GM21576 (cell line): ENCODE measurements around the gene RAVER1.
"Not testable (repeated sequence)": the region's sequence is repeated elsewhere in the genome, so short reads cannot be mapped to it uniquely, and the experiment has no call there.

ENCODE experiments used
- ATAC-seq: cut with Tn5 transposase; IDR thresholded peaks from one replicate; pipeline ENCODE4 v1.9.1; 2021; ENCODE audit warnings: mild to moderate bottlenecking, moderate library complexity; ENCODE audit not compliant: unreplicated experiment

RAVER1 gene

GRCh38 chr19:10291554-10292205 is 41.6 kb downstream of the RAVER1 start:
- no peak for ATAC-seq

- no peak for ATAC-seq
Observed at GRCh38 chr19:10290876-10291553, 42.3 kb downstream of the RAVER1 start.

DNA sequence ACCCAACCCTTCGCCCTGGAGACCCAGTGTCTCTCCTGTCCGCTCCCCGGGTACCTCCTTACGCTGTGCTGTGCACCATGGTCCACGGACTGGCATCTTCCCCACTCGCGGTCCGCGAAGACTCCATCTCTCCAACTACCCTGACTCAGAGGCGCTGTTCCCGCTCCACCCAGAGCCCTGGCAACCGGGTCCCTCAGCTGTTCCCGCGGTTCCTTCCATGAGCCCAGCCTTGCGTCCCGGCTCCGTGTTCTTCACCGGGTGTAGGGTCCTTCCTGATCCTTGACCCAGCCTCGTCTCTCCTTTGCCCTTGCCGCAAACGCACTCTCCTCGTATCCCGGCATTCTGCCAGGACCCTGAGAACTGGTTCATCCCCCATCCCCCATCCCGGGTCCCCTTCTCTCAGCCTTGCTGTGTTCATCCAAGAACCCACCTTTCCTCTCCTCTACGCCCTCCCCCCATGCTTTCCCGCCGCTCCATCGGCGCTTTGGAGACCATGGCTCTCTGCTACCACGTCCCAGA is 42.9 kb downstream of the RAVER1 start:
- no peak for ATAC-seq

DNA sequence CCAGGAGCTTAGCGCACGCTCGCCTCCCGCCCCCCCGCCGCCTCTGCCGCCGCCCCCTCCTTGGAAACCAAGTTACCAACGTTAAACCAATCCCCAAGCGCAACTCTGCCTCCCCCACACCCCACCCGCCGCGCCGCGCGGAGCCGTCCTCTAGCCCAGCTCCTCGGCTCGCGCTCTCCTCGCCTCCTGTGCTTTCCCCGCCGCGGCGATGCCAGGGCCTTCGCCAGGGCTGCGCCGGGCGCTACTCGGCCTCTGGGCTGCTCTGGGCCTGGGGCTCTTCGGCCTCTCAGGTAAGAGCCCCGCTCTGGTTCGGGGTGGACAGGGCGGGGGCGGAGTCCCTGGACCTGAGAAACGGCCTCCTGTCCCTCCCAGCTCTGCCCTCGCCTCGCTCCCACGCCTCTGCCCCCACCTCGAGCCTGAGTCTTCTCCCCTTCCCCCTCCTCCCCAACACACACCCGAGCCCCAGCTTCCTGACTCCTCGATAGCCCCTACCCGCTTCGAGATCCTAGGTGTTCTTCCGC is 43.4 kb downstream of the RAVER1 start, which contains the start of gene ICAM5:
TSS of gene ICAM5 (plus strand) at position 117 of the 521 bp plus-strand sequence. CDS start at position 209, 92 bp downstream.
- ATAC-seq = no peak

DNA sequence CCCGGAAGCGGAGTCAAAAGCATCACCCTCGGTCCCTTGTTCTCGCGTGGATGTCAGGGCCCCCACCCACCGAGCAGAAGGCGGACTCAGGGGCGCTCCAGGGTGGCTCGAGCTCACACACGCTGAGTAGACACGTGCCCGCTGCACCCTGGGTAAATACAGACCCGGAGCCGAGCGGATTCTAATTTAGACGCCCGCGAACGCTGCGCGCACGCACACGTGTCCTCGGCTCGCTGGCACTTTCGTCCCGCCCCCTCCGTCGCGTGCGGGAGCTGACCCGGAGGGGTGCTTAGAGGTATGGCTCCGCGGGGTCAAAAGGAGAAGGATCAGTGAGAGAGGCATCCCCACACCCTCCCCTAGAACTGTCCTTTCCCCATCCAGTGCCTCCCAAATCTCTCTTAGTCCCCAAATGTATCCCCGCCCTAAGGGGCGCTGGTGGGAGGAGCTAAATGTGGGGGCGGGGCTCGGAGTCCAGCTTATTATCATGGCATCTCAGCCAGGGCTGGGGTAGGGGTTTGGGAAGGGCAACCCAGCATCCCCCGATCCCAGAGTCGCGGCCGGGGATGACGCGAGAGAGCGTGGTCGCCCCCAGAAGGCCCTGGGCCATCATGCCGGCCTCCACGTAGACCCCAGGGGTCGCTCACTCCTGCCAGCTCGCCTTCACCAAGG is 44.0 kb downstream of the RAVER1 start:
- no peak for ATAC-seq

GRCh38 chr19:10288662-10289166 is 44.6 kb downstream of the RAVER1 start:
- no peak for ATAC-seq

- no peak for ATAC-seq
Observed at GRCh38 chr19:10286803-10287737, 46.3 kb downstream of the RAVER1 start, which contains the start of gene ICAM4. Gene ICAM4, plus strand, starts transcription at chr19:10286955. Its CDS starts 58 bp downstream, at chr19:10287013.

- no peak for ATAC-seq
Observed at GRCh38 chr19:10285393-10285792, 47.9 kb downstream of the RAVER1 start.

DNA sequence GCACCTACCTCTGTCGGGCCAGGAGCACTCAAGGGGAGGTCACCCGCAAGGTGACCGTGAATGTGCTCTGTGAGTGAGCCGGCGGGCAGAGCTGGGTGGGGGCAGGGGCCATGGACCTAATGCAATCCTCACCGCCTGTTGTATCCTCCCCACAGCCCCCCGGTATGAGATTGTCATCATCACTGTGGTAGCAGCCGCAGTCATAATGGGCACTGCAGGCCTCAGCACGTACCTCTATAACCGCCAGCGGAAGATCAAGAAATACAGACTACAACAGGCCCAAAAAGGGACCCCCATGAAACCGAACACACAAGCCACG is 48.4 kb downstream of the RAVER1 start:
- no peak for ATAC-seq

DNA sequence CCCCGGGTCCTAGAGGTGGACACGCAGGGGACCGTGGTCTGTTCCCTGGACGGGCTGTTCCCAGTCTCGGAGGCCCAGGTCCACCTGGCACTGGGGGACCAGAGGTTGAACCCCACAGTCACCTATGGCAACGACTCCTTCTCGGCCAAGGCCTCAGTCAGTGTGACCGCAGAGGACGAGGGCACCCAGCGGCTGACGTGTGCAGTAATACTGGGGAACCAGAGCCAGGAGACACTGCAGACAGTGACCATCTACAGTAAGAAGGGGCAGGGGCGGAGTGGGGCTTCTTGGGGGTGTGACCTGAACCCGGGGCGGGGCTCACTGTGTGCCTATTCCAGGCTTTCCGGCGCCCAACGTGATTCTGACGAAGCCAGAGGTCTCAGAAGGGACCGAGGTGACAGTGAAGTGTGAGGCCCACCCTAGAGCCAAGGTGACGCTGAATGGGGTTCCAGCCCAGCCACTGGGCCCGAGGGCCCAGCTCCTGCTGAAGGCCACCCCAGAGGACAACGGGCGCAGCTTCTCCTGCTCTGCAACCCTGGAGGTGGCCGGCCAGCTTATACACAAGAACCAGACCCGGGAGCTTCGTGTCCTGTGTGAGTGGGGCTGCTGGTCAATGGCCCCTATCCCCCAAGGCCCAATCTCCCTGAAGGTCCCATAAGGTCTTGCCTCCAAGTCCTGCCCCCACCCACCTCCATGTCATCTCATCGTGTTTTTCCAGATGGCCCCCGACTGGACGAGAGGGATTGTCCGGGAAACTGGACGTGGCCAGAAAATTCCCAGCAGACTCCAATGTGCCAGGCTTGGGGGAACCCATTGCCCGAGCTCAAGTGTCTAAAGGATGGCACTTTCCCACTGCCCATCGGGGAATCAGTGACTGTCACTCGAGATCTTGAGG is 49.0 kb downstream of the RAVER1 start:
- no peak for ATAC-seq

DNA sequence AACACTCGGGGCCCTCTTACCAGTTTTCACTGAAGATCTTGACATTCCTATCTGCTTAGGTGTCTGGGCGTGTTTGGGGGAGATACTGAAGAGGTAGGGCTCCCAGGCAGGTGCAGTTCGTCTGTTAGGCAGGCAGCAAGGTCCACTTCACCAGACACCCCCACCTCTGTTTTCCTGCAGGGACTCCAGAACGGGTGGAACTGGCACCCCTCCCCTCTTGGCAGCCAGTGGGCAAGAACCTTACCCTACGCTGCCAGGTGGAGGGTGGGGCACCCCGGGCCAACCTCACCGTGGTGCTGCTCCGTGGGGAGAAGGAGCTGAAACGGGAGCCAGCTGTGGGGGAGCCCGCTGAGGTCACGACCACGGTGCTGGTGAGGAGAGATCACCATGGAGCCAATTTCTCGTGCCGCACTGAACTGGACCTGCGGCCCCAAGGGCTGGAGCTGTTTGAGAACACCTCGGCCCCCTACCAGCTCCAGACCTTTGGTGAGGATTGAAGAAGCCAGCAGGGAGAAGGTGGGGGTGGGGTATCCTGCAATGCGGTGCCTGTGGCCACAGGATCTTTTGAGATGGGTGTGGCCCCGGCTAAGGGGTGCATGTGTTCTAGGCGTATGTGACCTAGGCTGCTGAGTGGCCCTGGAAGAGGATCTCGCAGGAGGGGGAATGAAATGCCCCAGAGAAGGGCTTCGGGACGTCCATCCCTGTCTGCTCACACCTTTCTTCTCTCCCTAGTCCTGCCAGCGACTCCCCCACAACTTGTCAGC is 49.8 kb downstream of the RAVER1 start:
- ATAC-seq = no peak

DNA sequence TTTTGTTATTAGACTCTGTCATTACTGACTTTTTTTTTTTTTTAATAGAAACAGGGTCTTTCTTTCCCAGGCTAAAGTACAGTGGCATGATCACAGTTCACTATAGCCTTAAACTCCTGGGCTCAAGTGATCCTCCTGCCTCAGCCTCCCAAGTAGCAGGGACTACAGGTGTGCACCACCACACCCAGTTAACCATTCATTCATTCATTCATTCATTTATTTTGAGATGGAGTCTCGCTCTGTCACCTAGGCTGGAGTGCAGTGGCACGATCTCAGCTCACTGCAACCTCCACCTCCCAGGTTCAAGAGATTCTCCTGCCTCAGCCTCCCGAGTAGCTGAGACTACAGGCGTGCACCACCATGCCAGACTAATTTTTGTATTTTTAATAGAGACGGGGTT is 51.3 kb downstream of the RAVER1 start:
- ATAC-seq = not testable (repeated sequence)

DNA sequence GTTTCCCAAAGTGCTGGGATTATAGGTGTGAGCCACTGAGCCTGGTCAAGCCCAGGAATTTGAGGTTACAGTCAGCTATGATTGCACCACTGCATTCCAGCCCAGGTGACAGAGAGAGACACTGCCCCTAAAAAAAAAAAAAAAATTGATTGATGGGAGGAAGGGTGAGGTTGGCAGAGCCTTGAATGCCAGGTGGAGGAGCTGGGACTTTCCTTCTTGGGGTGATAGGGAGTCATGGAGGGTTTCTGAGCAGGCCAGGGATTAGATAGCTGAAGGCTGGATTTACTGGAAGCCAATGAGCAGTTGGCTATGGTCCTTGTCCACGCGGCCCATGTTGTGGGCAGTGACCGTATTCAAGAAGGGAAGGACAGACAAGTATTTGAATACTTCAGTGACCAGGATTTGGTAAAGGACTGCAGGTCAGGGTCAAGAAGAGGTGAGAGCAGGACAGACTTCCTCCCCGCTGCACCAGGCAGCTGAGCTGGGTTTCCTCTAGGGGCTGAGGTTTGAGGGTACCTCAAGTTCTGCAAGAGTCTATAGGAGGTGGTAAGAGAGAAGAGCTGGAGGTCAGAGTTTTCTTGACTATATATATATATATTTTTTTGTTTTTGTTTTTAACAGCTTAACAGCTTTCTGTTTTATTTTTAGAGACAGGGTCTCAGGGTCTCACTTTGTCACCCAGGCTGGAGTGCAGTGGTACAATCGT is 53.4 kb downstream of the RAVER1 start:
- ATAC-seq = no peak

DNA sequence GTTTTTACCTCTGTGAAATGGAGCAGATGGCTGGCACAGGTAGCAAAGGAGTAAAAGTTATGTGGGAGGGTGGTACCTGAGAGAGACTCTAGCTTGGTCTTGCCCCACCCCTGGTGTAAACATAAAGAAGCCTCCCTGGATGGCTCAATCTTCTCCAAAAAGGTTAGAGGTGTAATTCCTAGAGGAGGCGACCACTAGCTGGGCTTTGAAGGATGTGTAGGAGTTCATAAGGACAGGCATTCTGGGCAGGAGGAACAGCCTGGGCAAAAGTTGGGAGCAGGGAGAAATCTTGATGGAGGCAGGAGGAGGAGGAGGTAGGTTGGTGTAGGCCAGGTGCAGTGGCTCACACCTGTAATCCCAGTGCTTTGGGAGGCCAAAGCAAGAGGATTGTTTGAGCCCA is 54.4 kb downstream of the RAVER1 start:
- ATAC-seq = no peak

GRCh38 chr19:10277795-10278589 is 55.3 kb downstream of the RAVER1 start:
- ATAC-seq = no peak

- ATAC-seq = no peak
Observed at GRCh38 chr19:10274589-10274988, 58.7 kb downstream of the RAVER1 start.

DNA sequence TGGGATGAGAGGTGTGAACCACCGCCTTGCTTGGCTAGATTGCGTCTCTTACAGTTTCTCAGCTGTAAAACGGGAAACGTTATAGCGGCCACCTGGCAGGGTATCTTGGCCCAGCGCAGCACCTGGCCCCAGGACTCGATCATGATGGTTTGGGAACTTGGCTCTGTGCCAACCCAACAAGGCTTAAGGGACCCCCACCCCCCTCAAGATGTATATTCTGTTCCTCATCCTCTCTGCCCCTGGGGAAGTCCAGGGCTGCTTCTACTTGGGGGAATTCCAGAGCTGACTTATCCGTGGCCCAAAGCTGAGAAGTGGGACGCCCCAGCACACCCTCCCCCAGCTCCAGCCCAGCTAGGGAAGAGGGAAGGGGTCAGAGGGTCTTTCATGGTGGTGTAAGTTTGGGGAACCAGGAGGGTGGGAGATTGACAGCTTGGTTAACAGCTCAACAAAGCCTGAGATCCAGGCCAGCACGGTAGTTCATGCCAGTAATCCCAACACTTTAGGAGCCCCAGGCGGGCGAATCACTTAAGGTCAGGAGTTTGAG is 61.7 kb downstream of the RAVER1 start:
- no peak for ATAC-seq
